NOMO-1 treated with dmso at 0.1 percent for 144 hours (cell line): ENCODE data around the gene TMCO1.
"Not testable (repeated sequence)": the region's sequence is repeated elsewhere in the genome, so short reads cannot be mapped to it uniquely, and the experiment has no call there.

ENCODE experiments used
- DNase-seq: peaks from one replicate; lab custom pipeline; 2025; ENCODE audit not compliant: unreplicated experiment; lab: John Stamatoyannopoulos, UW

Gene TMCO1

GRCh38 chr1:165747632-165748447, 20.8 kb downstream of the TMCO1 start:
- DNase-seq = no peak

DNA sequence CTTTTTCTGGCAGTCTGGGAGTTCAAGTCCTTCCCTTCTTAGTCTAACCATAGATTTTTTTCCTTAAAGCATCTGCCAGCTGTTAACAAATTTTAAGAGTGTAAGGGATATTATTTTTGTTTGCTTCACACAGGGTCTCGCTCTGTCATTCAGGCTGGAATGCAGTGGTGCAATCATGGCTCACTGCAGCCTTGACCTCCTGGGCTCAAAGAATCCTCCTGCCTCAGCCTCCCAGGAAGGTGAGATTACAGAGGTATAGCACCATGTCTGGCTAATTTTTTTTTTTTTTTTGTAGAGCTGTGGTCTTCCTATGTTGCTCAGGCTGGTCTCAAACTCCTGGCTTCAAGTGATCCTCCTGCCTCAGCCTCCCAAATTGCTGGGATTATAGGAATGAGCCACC, 23.8 kb downstream of the TMCO1 start:
- not testable (repeated sequence) for DNase-seq

DNA sequence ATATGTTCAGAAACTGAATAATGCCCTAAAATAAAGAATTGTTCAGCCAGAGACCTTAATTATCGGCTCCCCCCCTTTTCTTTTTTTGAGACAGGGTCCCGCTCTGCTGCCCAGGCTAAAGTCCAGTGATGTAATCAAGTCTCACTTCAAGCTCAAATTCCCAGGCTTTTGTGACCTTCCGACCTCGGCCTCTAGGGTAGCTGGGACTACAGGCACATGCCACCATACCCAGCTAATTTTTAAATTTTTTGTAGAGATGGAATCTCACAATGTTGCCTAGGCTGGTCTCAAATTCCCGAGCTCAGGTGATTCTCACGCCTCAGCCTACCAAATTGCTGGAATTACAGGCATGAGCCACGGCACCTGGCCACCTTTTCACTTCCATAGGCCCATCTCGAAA, 26.5 kb downstream of the TMCO1 start:
- no peak for DNase-seq

DNA sequence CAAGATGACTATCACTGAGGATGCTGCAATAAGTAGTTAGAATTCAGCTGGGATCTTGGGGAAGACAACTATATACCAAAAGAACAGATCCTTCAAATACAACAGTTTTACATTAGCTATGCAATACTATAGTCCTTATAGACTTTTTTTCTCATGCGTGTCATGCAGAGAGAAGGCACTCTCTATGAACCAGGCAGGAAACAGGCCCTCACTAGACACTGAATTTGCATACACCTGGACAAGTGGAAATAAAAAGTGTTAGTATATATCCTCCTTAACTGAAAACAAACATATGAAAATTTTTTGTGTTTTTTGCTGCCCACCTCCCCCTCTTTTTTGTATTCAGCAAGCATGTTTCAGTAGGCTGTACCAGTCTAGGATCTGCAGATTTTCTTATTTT, 29.9 kb downstream of the TMCO1 start:
- DNase-seq = no peak

GRCh38 chr1:165737196-165737595, 31.5 kb downstream of the TMCO1 start:
- no peak for DNase-seq

GRCh38 chr1:165734906-165735305, 33.8 kb downstream of the TMCO1 start:
- DNase-seq = no peak

GRCh38 chr1:165726841-165727240, 41.8 kb downstream of the TMCO1 start:
- no peak for DNase-seq

GRCh38 chr1:165726169-165726568, 42.5 kb downstream of the TMCO1 start:
- no peak for DNase-seq

- DNase-seq = no peak
Measured at GRCh38 chr1:165717918-165718515, 50.7 kb downstream of the TMCO1 start.

- DNase-seq = not testable (repeated sequence)
Measured at GRCh38 chr1:165716265-165717051, 52.2 kb downstream of the TMCO1 start.

GRCh38 chr1:165712764-165713163, 55.9 kb downstream of the TMCO1 start:
- no peak for DNase-seq

DNA sequence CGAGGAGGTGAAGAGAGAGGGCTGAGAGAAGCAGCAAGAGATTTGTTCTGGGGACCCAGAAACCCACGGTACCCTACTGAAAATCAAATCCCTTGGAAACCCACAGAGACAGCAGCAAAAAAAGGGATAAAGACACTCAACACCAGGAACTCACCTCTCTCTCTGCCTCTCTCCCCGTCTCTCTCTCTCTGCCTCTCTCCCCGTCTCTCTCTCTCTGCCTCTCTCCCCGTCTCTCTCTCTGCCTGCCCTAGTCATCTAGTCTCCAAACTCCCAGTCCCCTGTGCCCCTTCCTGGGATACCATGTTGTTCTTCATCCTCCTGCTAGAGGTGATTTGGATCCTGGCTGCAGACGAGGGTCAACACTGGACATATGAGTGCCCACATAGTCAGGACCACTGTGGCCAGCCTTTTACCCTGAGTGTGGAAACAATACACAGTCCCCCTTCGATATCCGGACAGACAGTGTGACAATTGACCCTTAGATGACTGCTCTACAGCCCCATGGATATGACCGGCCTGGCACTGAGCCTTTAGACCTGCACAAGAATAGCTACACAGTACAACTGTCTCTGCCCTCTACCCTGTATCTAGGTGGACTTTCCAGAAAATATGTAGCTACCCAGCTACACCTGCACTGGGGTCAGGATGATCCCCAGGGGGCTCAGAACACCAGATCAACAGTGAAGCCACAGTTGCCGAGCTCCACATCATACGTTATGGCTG, 60.5 kb downstream of the TMCO1 start:
- DNase-seq = no peak

DNA sequence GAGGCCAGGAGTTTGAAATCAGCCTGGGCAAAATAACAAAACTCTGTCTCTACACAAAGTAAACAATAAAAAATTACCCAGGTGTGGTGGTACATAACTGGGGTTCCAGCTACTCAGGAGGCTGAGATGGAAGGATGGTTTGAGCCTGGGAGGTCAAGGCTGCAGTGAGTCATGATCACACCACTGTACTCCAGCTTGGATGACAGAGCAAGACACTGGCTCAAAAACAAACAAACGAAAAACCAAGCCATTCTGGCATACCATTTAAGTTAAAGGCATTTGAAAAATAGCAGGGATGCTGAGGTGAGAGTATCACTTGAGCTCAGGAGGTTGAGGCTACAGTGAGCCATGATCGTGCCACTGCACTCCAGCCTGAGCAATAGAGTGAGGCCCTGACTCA, 65.0 kb downstream of the TMCO1 start:
- DNase-seq = no peak

GRCh38 chr1:165701922-165702321, 66.7 kb downstream of the TMCO1 start:
- DNase-seq = not testable (repeated sequence)

GRCh38 chr1:165699577-165699976, 69.1 kb downstream of the TMCO1 start:
- DNase-seq = no peak

- DNase-seq = no peak
Measured at GRCh38 chr1:165698761-165699052, 70.0 kb downstream of the TMCO1 start.

DNA sequence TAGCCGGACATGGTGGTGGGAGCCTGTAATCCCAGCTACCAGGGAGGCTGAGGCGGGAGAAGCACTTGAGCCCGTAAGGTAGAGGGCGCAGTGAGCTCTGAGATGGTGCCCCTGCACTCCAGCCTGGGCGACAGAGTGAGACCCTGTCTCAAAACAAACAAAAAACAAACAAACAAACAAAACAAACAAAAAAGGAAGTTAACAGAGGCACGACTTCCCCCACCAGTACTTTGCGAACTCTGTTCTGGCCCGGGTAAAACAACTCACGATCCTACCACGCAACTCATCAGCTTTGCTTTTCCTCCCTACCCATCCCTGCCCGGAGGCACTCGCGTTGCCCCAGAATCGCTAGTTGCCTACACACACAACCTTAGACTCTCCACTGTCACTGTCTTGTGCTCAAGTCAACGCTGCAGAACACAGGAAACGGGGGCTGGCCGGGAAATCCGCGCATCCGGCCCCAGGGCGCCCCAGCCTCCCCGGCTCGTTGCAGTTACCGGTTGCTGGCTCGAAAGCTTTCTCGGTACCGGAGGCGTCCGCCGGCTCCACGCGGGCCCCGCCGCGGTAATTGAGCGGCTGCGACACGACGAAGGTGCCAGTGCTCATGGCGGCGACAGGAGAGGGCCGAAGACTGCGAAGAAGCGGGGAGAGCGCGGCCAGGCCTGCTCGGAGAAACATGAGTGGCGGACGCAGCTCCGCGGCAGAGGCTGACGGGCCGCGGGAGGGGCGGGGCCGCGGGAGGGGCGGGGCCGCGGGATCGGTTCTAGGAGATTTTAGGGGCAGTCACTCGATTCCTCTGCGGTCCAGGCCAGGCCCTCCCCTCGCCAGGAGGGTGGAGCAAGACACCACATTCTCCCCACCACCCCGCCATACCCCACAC, 70.5 kb downstream of the TMCO1 start, which contains the start of gene ALDH9A1:
TSS of gene ALDH9A1 (minus strand) at position 682 of the 880 bp plus-strand sequence. CDS start at position 678, 4 bp downstream.
- DNase-seq = peak; percentile 92

GRCh38 chr1:165697491-165697880, 71.2 kb downstream of the TMCO1 start:
- no peak for DNase-seq

- DNase-seq = no peak
Measured at GRCh38 chr1:165696625-165697100, 72.0 kb downstream of the TMCO1 start.

DNA sequence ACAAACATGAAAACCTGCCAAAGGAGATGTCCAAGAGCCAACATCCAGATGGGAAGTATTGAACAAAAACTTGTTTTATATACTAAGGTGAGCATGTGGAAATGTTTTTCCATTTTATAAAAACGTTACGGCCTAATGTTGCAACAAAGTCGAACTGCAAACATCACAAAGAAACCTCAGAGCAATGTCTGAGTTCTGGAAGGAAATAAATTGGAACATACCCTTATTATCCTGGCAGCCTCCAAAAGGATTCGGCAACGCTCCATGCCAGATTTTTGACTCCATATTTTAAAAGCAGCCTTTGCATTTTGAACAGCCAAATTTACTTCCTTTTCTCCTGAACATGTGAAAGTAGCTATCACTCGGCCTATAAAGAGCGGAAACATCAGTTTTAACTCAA, 73.6 kb downstream of the TMCO1 start:
- no peak for DNase-seq
